ENCODE measurements around the gene NKAIN2. TPM values are rescaled to one million over a fixed set of nuclear protein-coding genes. Genes with fewer than 3 reads are reported as not detected.
A peak's percentile ranks its signal among the peaks of the same experiment; 100 is the strongest.

NKAIN2 gene
- polyA plus RNA-seq (2013, experiment 1 of 4) = 2.4 TPM
- 2.6 TPM for polyA plus RNA-seq (2013, experiment 2 of 4)
- polyA plus RNA-seq (2013, experiment 3 of 4) = 3.3 TPM
- 1.9 TPM for polyA plus RNA-seq (2013, experiment 4 of 4)

- Histone ChIP-seq H3K27ac (ENCODE audit: insufficient read depth, low read depth, low read length, poor library complexity, severe bottlenecking) (no peak within 1 kb of the TSS), H3K27me3 (ENCODE audit: control insufficient read depth, insufficient read depth, low read length, poor library complexity, severe bottlenecking) (peaks cover 31% of the 10 kb centered on the region), H3K4me3 (ENCODE audit: insufficient read depth, low read depth, low read length) (peak within 1 kb of the TSS; percentile 80), H3K4me1 (ENCODE audit: control insufficient read depth, insufficient read depth, low read length) (peaks cover 4% of the 10 kb centered on the region), H3K36me3 (ENCODE audit: control insufficient read depth, insufficient read depth, low read length) (no peaks in the 10 kb centered on the region), H3K9me3 (ENCODE audit: control insufficient read depth, low read length) (no peaks in the 10 kb centered on the region)
- 0 to 1% methylated on average over 84 of the region's 84 CpGs for WGBS, 2 experiments
These were observed at the start of gene NKAIN2 for GRCh38 chr6:123803504-123804013. NKAIN2 (plus strand) TSS chr6:123803865.

- no peaks in the 10 kb centered on the region for H3K27me3 ChIP-seq (ENCODE audit: control insufficient read depth, insufficient read depth, low read length, poor library complexity, severe bottlenecking)
- 90 to 92% methylated on average over 1 of the region's 1 CpG for whole genome bisulfite sequencing, 2 experiments
- no peaks in the 10 kb centered on the region for H3K4me1 ChIP-seq (ENCODE audit: control insufficient read depth, insufficient read depth, low read length)
- no peak overlapping the region for H3K4me3 ChIP-seq (ENCODE audit: insufficient read depth, low read depth, low read length)
- no peaks in the 10 kb centered on the region for H3K36me3 ChIP-seq (ENCODE audit: control insufficient read depth, insufficient read depth, low read length)
- H3K27ac ChIP-seq (ENCODE audit: insufficient read depth, low read depth, low read length, poor library complexity, severe bottlenecking) = no peak overlapping the region
- H3K9me3 ChIP-seq (ENCODE audit: control insufficient read depth, low read length) = no peaks in the 10 kb centered on the region
These were observed 44.2 kb upstream of the NKAIN2 start for GRCh38 chr6:123759472-123759871.

GRCh38 chr6:123763904-123764303 is 39.8 kb upstream of the NKAIN2 start:
- 88% methylated on average over 1 of the region's 1 CpG; no CpG with 5 or more reads in 1 of the 2 experiments for WGBS, 2 experiments
- Histone ChIP-seq H3K4me1 (ENCODE audit: control insufficient read depth, insufficient read depth, low read length) (no peaks in the 10 kb centered on the region), H3K4me3 (ENCODE audit: insufficient read depth, low read depth, low read length) (no peak overlapping the region), H3K27ac (ENCODE audit: insufficient read depth, low read depth, low read length, poor library complexity, severe bottlenecking) (no peak overlapping the region), H3K27me3 (ENCODE audit: control insufficient read depth, insufficient read depth, low read length, poor library complexity, severe bottlenecking) (no peaks in the 10 kb centered on the region), H3K36me3 (ENCODE audit: control insufficient read depth, insufficient read depth, low read length) (no peaks in the 10 kb centered on the region), H3K9me3 (ENCODE audit: control insufficient read depth, low read length) (no peaks in the 10 kb centered on the region)

GRCh38 chr6:123764722-123765121 is 38.9 kb upstream of the NKAIN2 start:
- Histone ChIP-seq H3K4me1 (ENCODE audit: control insufficient read depth, insufficient read depth, low read length) (no peaks in the 10 kb centered on the region), H3K9me3 (ENCODE audit: control insufficient read depth, low read length) (no peaks in the 10 kb centered on the region), H3K27ac (ENCODE audit: insufficient read depth, low read depth, low read length, poor library complexity, severe bottlenecking) (no peak overlapping the region), H3K27me3 (ENCODE audit: control insufficient read depth, insufficient read depth, low read length, poor library complexity, severe bottlenecking) (no peaks in the 10 kb centered on the region), H3K36me3 (ENCODE audit: control insufficient read depth, insufficient read depth, low read length) (no peaks in the 10 kb centered on the region), H3K4me3 (ENCODE audit: insufficient read depth, low read depth, low read length) (no peak overlapping the region)
- WGBS, 2 experiments = 88% methylated on average over 1 of the region's 2 CpGs; no CpG with 5 or more reads in 1 of the 2 experiments

- H3K36me3 ChIP-seq (ENCODE audit: control insufficient read depth, insufficient read depth, low read length) = no peaks in the 10 kb centered on the region
- H3K9me3 ChIP-seq (ENCODE audit: control insufficient read depth, low read length) = no peaks in the 10 kb centered on the region
- no peaks in the 10 kb centered on the region for H3K27me3 ChIP-seq (ENCODE audit: control insufficient read depth, insufficient read depth, low read length, poor library complexity, severe bottlenecking)
- H3K4me1 ChIP-seq (ENCODE audit: control insufficient read depth, insufficient read depth, low read length) = no peaks in the 10 kb centered on the region
- H3K4me3 ChIP-seq (ENCODE audit: insufficient read depth, low read depth, low read length) = no peak overlapping the region
- H3K27ac ChIP-seq (ENCODE audit: insufficient read depth, low read depth, low read length, poor library complexity, severe bottlenecking) = no peak overlapping the region
- 81 to 85% methylated on average over 2 of the region's 2 CpGs for WGBS, 2 experiments
These were observed 34.7 kb upstream of the NKAIN2 start for GRCh38 chr6:123768921-123769320.

GRCh38 chr6:123769431-123769830 is 34.2 kb upstream of the NKAIN2 start:
- Histone ChIP-seq H3K4me1 (ENCODE audit: control insufficient read depth, insufficient read depth, low read length) (no peaks in the 10 kb centered on the region), H3K4me3 (ENCODE audit: insufficient read depth, low read depth, low read length) (no peak overlapping the region), H3K9me3 (ENCODE audit: control insufficient read depth, low read length) (no peaks in the 10 kb centered on the region), H3K36me3 (ENCODE audit: control insufficient read depth, insufficient read depth, low read length) (no peaks in the 10 kb centered on the region), H3K27me3 (ENCODE audit: control insufficient read depth, insufficient read depth, low read length, poor library complexity, severe bottlenecking) (no peaks in the 10 kb centered on the region), H3K27ac (ENCODE audit: insufficient read depth, low read depth, low read length, poor library complexity, severe bottlenecking) (no peak overlapping the region)
- 91 to 92% methylated on average over 1 to 2 of the region's 2 CpGs for WGBS, 2 experiments

- Histone ChIP-seq H3K36me3 (ENCODE audit: control insufficient read depth, insufficient read depth, low read length) (no peaks in the 10 kb centered on the region), H3K9me3 (ENCODE audit: control insufficient read depth, low read length) (no peaks in the 10 kb centered on the region), H3K4me1 (ENCODE audit: control insufficient read depth, insufficient read depth, low read length) (no peaks in the 10 kb centered on the region), H3K4me3 (ENCODE audit: insufficient read depth, low read depth, low read length) (no peak overlapping the region), H3K27me3 (ENCODE audit: control insufficient read depth, insufficient read depth, low read length, poor library complexity, severe bottlenecking) (no peaks in the 10 kb centered on the region), H3K27ac (ENCODE audit: insufficient read depth, low read depth, low read length, poor library complexity, severe bottlenecking) (no peak overlapping the region)
- WGBS, 2 experiments = 96 to 100% methylated on average over 3 of the region's 3 CpGs
These were observed 33.3 kb upstream of the NKAIN2 start for GRCh38 chr6:123770247-123770949.

GRCh38 chr6:123771126-123771525 is 32.5 kb upstream of the NKAIN2 start:
- WGBS, 2 experiments = 91% methylated on average over 2 of the region's 2 CpGs
- Histone ChIP-seq H3K36me3 (ENCODE audit: control insufficient read depth, insufficient read depth, low read length) (no peaks in the 10 kb centered on the region), H3K4me1 (ENCODE audit: control insufficient read depth, insufficient read depth, low read length) (no peaks in the 10 kb centered on the region), H3K9me3 (ENCODE audit: control insufficient read depth, low read length) (no peaks in the 10 kb centered on the region), H3K4me3 (ENCODE audit: insufficient read depth, low read depth, low read length) (no peak overlapping the region), H3K27me3 (ENCODE audit: control insufficient read depth, insufficient read depth, low read length, poor library complexity, severe bottlenecking) (no peaks in the 10 kb centered on the region), H3K27ac (ENCODE audit: insufficient read depth, low read depth, low read length, poor library complexity, severe bottlenecking) (no peak overlapping the region)

- WGBS, 2 experiments = no CpG with 5 or more reads among the region's 3 CpGs
- no peaks in the 10 kb centered on the region for H3K36me3 ChIP-seq (ENCODE audit: control insufficient read depth, insufficient read depth, low read length)
These were observed 26.1 kb upstream of the NKAIN2 start for GRCh38 chr6:123777563-123777962.

GRCh38 chr6:123780021-123780420 is 23.6 kb upstream of the NKAIN2 start:
- Histone ChIP-seq H3K27ac (ENCODE audit: insufficient read depth, low read depth, low read length, poor library complexity, severe bottlenecking) (no peak overlapping the region), H3K9me3 (ENCODE audit: control insufficient read depth, low read length) (no peaks in the 10 kb centered on the region)
- WGBS, 2 experiments = no CpG with 5 or more reads among the region's 1 CpG

More at GRCh38 chr6:123777563-123777962, 26.1 kb upstream of the NKAIN2 start:
- Histone ChIP-seq H3K4me3 (ENCODE audit: insufficient read depth, low read depth, low read length) (no peak overlapping the region), H3K27me3 (ENCODE audit: control insufficient read depth, insufficient read depth, low read length, poor library complexity, severe bottlenecking) (no peaks in the 10 kb centered on the region), H3K4me1 (ENCODE audit: control insufficient read depth, insufficient read depth, low read length) (no peaks in the 10 kb centered on the region), H3K9me3 (ENCODE audit: control insufficient read depth, low read length) (no peaks in the 10 kb centered on the region), H3K27ac (ENCODE audit: insufficient read depth, low read depth, low read length, poor library complexity, severe bottlenecking) (no peak overlapping the region)

More at GRCh38 chr6:123780021-123780420, 23.6 kb upstream of the NKAIN2 start:
- Histone ChIP-seq H3K27me3 (ENCODE audit: control insufficient read depth, insufficient read depth, low read length, poor library complexity, severe bottlenecking) (no peaks in the 10 kb centered on the region), H3K4me1 (ENCODE audit: control insufficient read depth, insufficient read depth, low read length) (no peaks in the 10 kb centered on the region), H3K4me3 (ENCODE audit: insufficient read depth, low read depth, low read length) (no peak overlapping the region), H3K36me3 (ENCODE audit: control insufficient read depth, insufficient read depth, low read length) (no peaks in the 10 kb centered on the region)

All from ectodermal cell (in vitro differentiated cells).